ENCODE data around the gene PKP4.

- no peak for TF ChIP-seq CTCF (IDR thresholded peaks at IDR 0.05 in 2 of 3, conservative IDR thresholded peaks at IDR 0.05 in 1 of 3; ENCODE audit: borderline replicate concordance in 1 of 3, insufficient read depth in 1 of 3, low read depth in 2 of 3, low read length in 2 of 3)
- no peak for TF ChIP-seq RAD21 (IDR thresholded peaks at IDR 0.05; ENCODE audit: low read depth)
- TF ChIP-seq CEBPB (IDR thresholded peaks at IDR 0.05; ENCODE audit: low read depth): no peak
- TF ChIP-seq ZNF274 (IDR thresholded peaks at IDR 0.05; ENCODE audit: low read depth, low read length): no peak
- no peak for TF ChIP-seq SIN3A (IDR thresholded peaks at IDR 0.05; ENCODE audit: low read depth)
- TF ChIP-seq EZH2 (IDR thresholded peaks at IDR 0.05): no peak
- no peak for TF ChIP-seq POLR2A (IDR thresholded peaks at IDR 0.05; ENCODE audit: borderline replicate concordance, extremely low read depth, insufficient read depth, insufficient read length)
These were observed 55.0 kb downstream of the PKP4 start for GRCh38 chr2:158511706-158512105.

Measured in HCT116 (cell line).